ENCODE results near the gene TNS3.

TNS3 gene

DNA sequence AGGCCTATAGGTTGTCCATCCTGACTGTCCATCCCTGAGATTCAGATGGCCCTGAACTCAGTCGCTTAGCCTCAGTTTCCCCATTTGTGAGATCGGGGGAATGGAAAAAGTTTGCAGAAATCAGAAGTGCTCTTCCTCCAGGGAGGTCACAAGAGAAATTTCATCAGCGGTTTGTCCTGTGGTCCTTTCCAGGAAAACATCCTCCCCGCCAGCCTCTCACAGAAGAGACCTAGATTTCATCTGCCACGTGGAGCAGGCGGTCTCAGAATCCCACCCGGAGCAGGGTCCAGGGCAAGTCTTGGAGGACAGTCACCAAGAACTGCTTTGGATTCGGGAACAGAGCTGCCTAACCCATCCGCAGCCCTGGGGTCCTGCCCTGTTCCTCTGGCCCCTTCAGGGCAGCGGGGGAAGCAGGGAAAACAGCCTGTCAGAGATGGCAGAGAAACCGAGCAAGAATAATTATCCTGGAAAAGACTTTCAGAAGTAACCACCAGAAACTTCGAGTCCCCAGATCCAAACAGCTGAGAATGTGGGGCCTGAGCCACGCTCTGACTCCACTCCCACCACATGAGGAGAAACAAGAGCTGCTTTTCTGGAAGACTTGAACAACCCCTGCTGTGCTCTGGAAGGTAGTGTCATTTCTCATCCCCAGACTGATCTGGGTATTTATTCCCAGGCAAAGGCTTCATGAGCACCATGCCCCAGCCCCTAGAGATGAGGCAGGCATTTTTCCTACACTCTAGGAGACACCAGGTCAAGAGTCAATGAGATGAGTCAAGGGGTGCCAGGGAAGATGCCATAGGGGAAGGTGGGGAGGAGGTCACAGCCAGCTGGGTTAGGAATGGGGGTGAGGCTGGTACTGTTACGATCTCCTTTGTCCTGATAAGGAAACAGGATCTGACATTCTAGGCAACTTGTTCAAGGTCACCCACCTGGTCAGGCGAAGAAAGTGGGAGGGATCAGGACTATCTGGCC lies 1.1 kb upstream of the TNS3 start:
- H3K4me3 ChIP-seq (ENCODE audit: low read depth, low read length): no peak overlapping the region

DNA sequence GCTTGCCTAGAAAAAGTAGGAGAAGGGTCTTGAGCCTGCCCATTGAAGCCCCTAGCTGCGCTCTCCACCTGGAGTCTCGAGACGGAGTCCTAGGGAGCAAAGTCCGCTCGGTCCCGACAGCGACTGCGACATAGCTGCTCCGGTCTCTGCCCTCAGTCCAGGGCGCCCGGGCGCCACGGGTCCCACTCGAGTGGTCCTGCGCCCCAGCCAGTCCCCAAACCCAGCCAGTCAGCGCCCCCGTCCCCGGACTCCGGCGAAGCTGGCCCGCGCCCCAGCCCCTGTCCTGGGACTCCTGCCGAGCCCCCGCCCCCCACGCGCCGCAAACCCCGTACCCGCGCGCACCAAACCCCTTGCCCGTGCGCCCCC lies 490 bp downstream of the TNS3 start:
- H3K4me3 ChIP-seq (ENCODE audit: low read depth, low read length): peak overlapping the region; percentile 44

DNA sequence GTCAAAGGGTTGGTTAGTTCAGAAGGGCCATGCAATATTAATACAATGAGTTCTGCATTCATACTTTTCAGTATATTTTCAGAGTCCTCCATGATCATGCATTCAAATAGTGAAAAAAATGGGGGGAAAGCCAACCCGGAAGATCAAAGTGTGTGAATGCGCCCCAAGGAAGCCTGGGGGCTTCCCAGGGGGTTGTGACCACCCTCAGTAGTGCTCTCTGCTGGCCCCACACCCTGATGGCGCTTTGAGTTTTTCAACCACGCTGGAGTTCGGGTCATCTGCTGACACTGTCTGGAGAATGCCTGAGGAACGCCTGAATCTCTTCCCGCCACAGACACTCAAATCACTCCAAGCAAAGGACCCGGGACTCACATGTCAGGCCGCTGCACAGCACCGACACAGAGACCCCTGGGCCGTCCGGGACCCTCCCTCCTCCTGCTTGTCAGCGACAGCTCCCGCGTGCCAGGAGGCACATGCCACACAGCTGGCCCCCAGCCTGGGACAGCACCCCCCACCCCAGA lies 1.0 kb downstream of the TNS3 start:
- H3K4me3 ChIP-seq (ENCODE audit: low read depth, low read length): peak overlapping the region; percentile 44

DNA sequence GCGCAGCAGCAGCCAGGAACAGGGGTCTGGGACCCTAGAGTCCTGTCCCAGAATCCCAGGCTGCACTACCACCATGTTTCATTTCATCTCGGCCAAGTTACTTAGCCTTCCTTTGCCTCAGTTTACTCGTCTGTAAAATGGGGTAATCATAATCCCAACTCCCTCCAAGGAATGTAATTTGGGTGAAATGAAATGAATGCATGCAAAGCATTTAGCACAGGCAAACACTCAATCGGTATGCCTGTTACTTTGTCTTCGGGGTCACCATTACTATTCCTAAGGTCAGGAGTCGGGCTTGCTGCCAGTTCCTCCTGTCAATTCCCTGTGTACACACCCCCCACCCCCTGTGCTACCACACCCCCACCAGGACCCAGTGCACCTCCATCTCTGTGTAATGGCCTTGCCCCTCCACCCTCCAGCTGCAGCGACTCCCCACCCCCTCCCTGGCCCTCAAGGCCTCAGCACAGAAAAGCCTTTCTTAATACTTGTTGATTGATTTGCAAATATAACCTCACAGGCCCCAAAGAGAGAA lies 1.7 kb downstream of the TNS3 start:
- H3K4me3 ChIP-seq (ENCODE audit: low read depth, low read length): no peak overlapping the region

DNA sequence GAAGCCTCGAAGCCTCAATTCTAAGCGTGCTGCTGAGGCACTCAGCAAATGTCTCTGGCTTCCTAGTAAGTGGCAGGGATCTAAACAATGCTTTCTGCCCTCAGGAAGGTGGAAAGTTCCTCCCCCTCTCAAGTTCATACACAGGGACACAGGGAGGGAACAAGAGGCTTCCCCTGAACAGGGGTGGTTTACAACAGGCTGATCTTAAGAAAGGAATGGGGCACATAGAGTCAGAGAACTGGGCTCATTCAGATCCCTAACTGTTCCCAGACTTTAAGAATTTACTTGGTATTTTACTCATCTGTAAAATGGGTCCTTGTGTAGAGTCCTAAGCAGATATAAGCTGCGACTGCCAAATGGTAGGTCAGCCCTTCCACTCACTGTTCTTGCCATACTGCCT lies 2.5 kb downstream of the TNS3 start:
- H3K4me3 ChIP-seq (ENCODE audit: low read depth, low read length): no peak overlapping the region

DNA sequence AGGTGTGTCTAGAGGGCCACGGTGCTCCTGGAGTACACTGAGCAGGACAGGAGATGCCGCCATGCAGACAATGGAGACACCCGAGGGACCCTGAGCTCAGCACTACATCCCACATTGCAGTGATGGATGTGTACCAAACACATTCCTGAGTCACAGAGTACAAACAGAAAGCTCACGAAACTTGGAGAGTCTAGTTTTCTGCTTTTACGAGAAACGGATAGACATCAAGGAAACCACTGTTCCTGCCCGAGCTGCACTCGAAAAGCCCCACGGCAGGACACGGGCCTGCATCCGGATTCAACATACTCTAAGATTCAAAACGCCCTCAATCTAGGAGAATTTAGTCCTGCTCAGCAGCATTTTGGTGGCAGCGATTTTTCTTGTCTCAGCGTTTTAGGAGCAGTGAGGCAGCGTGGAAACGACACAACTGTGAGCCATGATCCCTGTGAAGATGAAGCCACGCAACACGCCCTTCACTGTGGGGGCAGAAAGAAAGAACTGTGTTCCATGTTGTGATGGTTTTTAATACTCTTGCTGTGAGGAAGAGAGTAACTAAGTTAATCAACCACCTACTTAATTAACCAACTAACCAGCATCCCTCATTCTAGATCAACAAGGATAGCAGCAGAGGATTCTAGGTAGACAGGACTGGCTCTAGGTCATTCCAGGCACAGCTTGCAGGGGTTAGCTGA lies 3.2 kb downstream of the TNS3 start:
- no peak overlapping the region for H3K4me3 ChIP-seq (ENCODE audit: low read depth, low read length)

DNA sequence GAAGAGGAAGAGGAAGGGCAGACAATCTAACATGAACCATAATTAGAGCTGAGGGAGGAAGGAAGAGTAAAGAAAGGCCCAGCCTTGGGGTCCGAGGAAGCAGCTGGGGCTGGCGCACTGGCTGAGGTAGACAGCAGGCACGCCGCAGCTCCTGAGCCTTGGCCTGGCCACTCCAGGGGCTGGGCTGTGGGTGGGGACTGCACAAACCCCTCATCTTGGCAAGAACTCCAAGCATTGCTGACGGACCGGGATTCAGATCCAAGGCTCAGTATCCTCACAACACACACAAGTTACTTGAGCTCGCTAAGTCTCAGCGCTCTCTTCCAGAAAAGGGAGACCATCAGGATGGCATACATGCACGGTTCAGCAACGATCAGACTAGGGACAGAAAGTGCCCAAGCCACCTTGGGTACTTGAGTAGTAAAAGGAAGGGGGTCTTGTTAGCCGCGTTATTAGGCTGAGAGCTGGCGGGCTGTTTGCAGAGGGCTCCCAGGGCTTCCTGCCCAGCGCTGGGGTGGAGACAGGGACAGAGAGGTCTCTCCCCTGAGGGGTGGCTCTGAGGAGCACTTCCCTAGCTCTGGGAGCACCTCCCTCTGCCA lies 4.5 kb downstream of the TNS3 start:
- H3K4me3 ChIP-seq (ENCODE audit: low read depth, low read length): no peak overlapping the region

DNA sequence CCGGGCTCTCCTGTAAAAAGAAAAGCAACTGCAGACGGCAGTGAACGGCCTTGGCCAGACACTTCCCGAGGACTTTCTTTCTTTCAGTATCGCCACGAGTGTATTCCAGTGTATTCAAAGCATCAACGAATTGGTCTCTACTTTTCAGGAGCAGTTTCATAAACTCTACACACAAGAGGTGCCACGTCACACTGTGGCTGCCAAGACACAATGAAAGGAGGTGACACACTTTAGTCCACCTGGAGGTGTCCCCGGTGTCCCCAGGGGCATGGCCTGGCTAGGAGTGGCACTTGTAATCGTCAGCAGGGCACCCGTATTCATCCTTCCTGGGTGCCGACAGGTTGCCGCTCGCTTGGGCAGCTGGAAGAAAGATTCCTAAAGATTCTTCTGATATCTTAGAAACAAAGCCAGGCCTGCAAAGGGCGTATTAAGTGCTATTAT lies 5.0 kb downstream of the TNS3 start:
- no peak overlapping the region for H3K4me3 ChIP-seq (ENCODE audit: low read depth, low read length)

DNA sequence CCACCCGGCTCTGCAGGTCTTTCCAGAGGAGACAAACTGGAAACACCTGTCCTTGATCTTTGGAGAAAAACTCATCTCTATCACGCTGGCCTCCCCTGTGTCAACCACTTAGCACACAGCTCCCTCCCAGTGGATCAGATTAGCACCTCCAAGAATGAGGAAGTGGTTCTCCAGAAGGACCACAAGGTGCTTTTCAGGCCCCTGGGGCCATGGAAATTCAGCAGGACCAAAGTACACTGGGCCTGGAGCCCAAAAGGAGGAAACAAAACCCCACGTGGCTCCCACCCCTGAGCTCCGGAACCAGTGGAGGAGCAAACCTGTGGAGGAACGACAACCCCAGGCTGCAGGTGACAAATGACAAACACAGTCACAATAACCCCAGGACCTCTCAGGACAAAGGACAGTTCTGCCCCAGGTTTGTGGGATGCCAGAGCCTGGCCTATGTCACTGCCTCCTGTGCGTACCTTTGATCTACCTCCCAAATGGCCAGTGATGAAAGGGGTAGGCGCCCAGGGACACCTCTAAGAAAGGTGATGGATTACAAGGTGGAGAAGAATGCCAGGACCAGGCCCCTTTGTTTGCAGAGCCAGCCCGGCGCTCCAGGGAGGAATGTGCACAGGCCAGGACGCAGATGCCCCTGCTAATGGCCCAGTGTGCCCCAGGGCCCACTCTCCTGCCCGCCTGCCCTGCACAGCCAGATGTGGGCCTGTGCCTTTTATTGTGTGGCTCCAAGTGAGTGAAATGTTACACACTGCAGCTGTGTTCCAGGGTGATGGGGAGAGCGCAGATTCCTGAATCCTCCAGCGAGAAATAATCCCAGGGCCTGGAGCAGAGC lies 5.7 kb downstream of the TNS3 start:
- no peak overlapping the region for H3K4me3 ChIP-seq (ENCODE audit: low read depth, low read length)

DNA sequence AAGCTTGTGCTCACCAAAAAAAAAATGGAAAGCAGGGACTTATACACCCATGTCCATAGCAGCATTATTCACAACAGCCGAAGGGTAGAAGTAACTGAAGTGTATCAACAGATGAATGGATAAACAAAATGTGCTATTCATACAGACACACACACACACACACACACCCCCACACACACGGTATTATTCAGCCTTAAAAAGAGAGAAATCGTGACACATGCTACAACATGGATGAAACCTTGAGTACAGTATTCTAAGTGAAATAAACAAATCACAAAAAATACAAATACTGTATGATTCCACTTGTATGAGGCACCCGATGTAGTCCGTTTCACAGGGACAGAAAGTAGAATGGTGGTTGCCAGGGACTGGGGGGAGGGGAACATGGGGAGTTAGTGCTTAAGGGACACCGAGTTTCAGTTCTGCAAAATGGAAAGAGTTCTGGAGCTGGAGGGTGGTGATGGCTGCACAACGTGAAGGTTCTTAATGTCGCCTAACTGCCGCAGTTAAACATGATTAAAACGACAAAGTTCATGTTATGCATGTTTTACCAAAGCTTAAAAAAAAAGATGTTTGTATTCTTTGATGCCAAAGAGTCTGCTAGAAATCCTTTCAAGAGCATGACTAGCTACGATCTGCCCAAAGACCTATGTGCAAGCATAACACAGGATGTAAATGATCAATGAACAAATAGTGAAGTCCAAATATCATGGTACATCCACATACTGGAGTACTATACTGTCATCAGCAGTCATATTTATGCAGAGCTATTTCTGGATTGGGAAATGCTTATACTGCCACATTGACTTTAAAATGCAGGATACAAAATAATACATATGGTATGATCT lies 7.2 kb downstream of the TNS3 start:
- H3K4me3 ChIP-seq (ENCODE audit: low read depth, low read length): no peak overlapping the region

DNA sequence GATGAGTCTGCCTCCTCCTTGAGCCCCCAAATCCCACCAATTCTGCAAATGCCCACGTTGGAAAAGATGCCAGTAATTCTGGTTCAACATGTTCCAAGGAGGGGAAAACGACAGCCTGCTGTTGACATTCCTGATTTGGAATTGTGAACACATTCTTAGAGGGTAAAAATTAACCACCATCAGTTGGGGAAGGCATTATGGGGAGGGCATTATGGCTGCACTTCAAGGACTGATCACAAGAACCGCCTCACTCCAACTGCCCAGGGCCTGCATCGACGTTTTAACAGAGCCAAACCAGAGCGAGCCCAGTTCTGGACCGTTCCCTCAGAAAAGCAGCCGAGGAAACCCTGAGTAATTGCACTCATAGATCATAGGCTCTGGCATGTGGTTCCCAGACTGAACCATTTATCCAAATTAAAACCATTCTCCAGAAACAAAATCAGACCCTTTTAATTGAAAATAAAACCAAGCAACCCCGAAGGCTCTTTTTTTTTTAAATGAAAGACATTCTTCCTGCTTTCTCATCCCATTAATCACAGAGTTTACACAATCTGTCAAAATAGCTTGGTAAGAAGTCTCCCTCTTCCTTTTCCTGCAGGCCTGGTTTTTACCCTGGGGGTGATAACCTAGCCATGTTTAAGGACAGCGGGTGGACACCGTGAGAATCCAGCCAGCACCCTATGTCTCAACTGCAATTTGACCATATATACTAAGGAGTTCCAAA lies 8.0 kb downstream of the TNS3 start:
- no peak overlapping the region for H3K4me3 ChIP-seq (ENCODE audit: low read depth, low read length)

DNA sequence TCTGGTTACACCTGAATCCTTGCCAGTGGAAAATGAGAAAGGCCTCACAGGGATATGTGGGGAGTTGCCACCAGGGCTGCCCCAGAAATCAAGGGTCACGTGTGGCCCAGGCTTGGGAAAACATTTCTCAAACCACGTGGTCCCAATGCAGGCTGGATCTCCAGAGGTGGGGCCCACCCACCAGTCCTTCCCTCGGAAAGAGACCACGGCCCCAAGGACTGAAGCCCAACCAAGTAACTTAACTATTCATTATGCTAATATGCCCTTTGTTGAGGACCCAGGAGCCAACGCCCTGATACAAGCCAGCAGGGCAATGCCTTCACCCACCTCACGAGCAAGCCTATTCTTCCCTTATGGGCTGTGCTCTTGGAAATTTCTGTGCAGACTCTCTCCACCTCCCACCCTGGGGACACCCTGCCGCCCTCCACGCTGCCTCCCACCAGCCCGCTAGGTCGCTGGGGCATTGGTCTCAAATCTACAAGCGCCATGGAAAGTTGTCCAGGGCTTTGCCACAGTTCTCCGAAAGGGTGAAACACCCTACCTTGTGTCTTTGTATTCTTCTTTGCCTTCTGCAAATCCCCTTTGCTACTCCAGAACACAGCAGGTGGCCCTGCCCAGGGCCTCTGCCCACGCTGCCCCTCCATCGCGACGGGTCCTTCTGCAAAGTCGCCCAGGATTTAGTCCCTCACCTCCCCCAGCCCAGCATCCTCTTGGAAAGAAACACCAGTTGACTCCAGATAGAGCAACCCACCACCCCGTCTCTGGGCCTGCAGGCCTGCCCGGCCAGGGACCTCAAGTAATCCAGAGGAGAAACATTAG lies 8.8 kb downstream of the TNS3 start:
- no peak overlapping the region for H3K4me3 ChIP-seq (ENCODE audit: low read depth, low read length)

DNA sequence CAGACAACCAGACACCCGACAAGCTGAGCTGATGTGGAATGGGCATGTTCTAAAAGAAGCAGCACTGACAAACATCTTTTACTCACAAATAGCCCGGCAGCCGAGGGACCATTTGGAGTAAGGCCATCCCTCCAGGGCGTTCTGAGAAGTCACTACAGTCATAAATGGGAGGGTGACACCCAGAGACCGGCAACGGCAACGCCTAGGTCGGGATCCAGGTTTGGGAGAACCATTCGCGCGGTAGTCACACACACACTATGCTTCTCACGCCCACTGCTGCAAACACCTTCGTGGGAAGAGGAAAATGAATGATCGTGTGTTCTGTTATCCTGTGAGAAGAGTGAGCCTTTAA lies 9.8 kb downstream of the TNS3 start:
- H3K4me3 ChIP-seq (ENCODE audit: low read depth, low read length): no peak overlapping the region

DNA sequence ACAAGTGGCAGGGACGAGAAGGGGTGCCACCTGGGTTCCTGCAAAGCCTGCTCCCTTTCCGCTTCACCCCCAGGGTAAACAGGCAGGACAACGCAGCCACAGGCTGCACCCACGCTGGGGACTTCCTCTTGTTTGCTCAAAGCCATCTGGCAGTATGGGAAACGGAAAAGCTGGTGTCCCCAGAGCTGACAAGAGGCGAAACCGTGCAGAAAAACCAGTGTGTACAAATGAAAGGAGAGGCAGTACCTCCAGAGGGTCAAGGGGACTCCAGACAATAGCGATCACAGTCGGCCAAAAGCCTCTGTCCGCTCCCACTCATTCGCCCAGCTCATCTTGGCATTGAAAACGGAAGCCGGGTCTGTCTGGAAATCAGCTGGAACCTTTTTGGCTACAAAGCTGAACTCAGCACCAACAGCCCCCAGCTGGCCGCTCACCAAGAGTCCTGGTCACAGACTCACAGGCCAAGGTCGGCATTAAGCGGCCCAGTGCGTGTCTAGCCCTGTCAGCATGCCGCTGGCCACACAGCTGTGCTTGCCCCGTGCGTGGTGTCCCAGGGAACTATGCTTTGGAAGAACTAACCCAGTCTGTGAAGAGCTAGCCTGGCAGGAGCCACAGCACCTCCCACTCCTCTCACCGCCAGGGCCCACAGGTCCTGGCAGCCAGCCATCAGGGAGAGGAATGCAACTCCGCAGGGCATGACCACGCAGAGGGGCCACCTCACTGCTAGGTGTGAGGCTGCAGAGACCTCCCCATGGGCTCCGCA lies 10.4 kb downstream of the TNS3 start:
- no peak overlapping the region for H3K4me3 ChIP-seq (ENCODE audit: low read depth, low read length)

DNA sequence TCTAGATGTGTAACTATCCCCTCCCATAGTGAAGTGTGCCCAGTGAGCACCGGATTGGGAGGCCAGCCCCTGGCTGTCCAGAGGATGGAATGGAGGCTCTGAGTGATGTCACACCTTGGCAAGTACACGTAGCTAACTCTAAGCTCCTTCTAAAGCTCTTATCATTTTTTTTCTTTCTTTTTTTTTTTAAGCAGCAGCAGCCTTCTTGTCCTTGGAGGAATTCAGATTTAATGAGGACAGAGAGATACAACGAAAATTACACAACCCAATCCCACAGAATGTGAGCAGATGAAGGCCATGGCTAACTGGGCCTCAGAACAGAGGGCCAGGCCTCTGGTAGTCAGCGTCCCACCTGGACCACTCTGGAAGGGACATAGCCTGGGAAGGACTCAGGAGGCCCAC lies 11.3 kb downstream of the TNS3 start:
- no peak overlapping the region for H3K4me3 ChIP-seq (ENCODE audit: low read depth, low read length)

DNA sequence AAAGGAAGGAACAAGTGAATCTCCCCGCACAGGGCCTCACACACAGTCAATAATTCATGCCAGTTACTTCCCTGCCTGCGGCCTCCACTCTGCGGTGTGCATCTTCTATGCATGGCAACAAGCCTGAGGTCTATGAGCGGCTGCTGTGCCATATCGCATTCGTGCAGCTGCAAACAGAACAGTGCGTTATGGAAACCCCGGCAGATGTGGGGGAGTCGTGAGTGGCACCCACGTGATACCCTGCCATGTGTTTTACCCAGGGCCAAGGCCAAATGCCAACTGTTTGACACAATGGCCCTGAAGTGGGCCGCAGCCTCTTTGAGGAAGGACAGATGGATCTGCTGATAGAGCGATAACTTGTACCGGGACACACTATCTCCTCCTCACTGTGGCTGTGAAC lies 13.4 kb downstream of the TNS3 start:
- H3K4me3 ChIP-seq (ENCODE audit: low read depth, low read length): no peak overlapping the region

DNA sequence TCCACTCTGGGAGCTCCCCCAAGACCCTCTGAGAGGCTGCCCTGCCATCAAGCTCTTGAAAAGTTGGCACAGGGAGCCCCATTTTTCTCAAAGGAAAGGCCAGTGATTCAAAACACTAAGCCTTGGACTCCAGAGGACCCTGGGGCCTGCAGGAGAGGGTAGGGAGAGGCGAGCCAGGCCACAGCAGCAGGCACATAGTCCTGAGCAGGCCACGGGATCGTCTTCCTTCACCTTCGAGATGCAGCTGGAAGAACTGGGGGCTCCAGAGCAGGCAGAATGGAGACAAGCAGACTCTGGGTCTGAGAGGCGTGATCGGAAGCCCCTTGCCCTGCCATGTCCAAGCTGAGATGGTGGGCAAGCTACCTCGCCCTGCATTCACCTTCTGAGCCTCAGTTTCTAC lies 13.9 kb downstream of the TNS3 start:
- H3K4me3 ChIP-seq (ENCODE audit: low read depth, low read length): no peak overlapping the region

Data from iPS-11a (cell line).